HUDEP-2 (cell line): Measurements from ENCODE around the gene FOXL2NB.

Experiments used
- DNase-seq, 76 experiments: peaks; one replicate each; lab custom pipeline; 2025; ENCODE audit not compliant: unreplicated experiment in 76 of 76; lab: John Stamatoyannopoulos, UW

The FOXL2NB gene

DNA sequence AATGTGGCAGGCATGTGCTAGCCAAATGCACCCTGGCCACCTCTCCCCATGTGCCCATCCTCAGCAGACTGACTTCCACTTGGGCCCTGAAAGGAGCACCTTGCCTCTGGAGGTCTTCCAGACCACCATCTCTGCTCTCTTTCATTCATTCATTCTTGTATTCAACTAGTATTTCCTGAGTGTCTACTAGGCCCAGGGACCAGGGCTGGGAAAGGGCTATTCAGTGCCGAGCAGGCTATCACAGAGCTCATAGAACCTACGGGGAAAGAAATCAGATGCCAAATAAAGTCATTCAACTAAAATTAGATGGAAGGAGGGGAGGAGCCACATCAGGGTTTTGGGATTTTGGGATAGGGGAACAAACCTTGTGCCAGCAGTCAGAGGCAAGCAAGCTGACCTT is 40.2 kb downstream of the FOXL2NB start:
- DNase-seq, result no peak

DNA sequence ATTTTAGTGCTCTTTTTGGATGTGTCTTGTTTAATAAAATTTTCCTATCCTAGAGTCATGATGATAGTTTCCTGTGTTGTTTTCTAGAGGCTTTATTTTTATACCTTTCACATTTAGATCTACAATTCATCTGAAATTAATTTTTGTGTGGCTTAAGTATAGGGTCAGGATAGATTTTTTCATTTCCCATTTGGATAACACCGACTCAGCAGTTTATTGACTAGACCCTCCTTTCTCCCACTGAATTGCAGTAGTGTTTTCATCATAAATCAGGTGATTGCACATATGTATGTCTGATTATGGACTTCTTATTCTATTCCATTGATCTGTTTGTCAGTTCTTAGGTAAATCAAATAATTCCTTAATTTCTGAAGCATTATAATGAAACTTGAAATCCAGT is 48.7 kb downstream of the FOXL2NB start:
- DNase-seq, result no peak
